RWPE2 (cell line): Measurements from ENCODE around the gene GJD3.
"Not testable (repeated sequence)": the region's sequence is repeated elsewhere in the genome, so short reads cannot be mapped to it uniquely, and the experiment has no call there.

Experiments
- ATAC-seq: fragments of 200-7000 bp; cut with Tn5 transposase; 3 replicates; pipeline ENCODE4 v1.9.1; 2021; ENCODE audit warnings: low read depth
- DNase-seq: peaks from one replicate; pipeline ENCODE4 v3.0.0-alpha.2; 2020; ENCODE audit warnings: low spot score
- H3K27ac ChIP-seq: fragments of 450-650 bp; 2 replicates; pipeline ENCODE4 v1.5.1; 2017; ENCODE audit warnings: mild to moderate bottlenecking; ENCODE audit not compliant: poor library complexity, severe bottlenecking
- H3K27me3 ChIP-seq: fragments of 250-450 bp; sonication (Bioruptor Pico); 2 replicates; pipeline ENCODE4 v1.5.1; 2021; ENCODE audit warnings: mild to moderate bottlenecking, moderate library complexity; ENCODE audit not compliant: insufficient read depth, poor library complexity, severe bottlenecking
- H3K36me3 ChIP-seq: fragments of 250-450 bp; sonication (Bioruptor Pico); 2 replicates; pipeline ENCODE4 v1.5.1; 2020; ENCODE audit warnings: low read depth, mild to moderate bottlenecking, moderate library complexity
- H3K4me1 ChIP-seq: fragments of 250-450 bp; sonication (Bioruptor Pico); 2 replicates; pipeline ENCODE4 v1.5.1; 2021; ENCODE audit warnings: mild to moderate bottlenecking, moderate library complexity; ENCODE audit not compliant: insufficient read depth, poor library complexity, severe bottlenecking
- H3K4me3 ChIP-seq: fragments of 250-450 bp; sonication (Bioruptor Pico); 2 replicates; pipeline ENCODE4 v1.5.1; 2021; ENCODE audit warnings: mild to moderate bottlenecking, moderate library complexity; ENCODE audit not compliant: severe bottlenecking
- H3K9me3 ChIP-seq: fragments of 250-450 bp; sonication (Bioruptor Pico); 2 replicates; pipeline ENCODE4 v1.5.1; 2021; ENCODE audit warnings: mild to moderate bottlenecking, moderate library complexity; ENCODE audit not compliant: severe bottlenecking
- TF ChIP-seq, protein P1 (sequence below): fragments of 450-650 bp; IDR thresholded peaks from one replicate; pipeline ENCODE4 v1.5.1; 2017; ENCODE audit warnings: mild to moderate bottlenecking, moderate library complexity; ENCODE audit not compliant: poor library complexity, severe bottlenecking

Gene GJD3

DNA sequence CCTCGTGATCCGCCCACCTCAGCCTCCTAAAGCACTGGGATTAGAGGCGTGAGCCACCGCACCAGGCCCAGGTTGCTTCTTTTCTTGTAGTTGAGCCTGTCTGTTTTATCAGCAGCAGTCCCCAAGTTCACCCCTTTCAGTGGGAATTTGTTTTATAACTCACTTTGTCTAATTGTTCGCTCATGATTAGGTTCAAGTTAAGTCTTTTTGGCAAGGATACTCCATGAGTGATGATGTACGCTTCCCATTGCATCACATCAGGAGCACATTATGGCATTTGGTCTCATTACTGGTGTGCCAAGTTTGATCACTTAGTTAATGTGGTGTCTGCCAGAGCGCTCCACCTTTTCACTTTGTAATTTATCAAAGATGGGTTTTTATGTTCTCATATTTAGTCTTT, 14.4 kb upstream of the GJD3 start:
- ATAC-seq (no peak), DNase-seq (no peak)
- H3K4me1 ChIP-seq, result no peaks in the 10 kb centered on the region
- no peak overlapping the region for H3K4me3 ChIP-seq
- H3K36me3 ChIP-seq, result no peaks in the 10 kb centered on the region
- H3K27me3 ChIP-seq, result no peaks in the 10 kb centered on the region
- TF ChIP-seq, protein P1, sequence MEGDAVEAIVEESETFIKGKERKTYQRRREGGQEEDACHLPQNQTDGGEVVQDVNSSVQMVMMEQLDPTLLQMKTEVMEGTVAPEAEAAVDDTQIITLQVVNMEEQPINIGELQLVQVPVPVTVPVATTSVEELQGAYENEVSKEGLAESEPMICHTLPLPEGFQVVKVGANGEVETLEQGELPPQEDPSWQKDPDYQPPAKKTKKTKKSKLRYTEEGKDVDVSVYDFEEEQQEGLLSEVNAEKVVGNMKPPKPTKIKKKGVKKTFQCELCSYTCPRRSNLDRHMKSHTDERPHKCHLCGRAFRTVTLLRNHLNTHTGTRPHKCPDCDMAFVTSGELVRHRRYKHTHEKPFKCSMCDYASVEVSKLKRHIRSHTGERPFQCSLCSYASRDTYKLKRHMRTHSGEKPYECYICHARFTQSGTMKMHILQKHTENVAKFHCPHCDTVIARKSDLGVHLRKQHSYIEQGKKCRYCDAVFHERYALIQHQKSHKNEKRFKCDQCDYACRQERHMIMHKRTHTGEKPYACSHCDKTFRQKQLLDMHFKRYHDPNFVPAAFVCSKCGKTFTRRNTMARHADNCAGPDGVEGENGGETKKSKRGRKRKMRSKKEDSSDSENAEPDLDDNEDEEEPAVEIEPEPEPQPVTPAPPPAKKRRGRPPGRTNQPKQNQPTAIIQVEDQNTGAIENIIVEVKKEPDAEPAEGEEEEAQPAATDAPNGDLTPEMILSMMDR, result no peak
- H3K9me3 ChIP-seq, result no peaks in the 10 kb centered on the region
- no peak overlapping the region for H3K27ac ChIP-seq

DNA sequence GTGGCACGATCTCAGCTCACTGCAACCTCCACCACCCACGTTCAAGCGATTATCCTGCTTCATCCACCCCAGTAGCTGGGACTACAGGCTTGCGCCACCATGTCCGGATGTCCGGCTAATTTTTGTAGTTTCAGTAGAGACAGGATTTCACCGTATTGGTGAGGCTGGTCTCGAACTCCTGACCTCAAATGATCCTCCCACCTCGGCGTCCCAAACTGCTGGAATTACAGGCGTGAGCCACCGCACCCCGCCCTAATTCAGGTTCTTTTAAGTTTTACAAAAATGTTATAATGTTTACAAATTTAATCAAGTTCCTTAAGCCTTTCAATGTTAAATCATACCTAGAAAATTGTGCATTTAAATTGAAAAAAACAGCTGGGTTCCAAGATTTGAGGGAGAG, 13.3 kb upstream of the GJD3 start:
- Histone ChIP-seq H3K27ac (no peak overlapping the region), H3K36me3 (no peaks in the 10 kb centered on the region), H3K4me1 (no peaks in the 10 kb centered on the region), H3K4me3 (no peak overlapping the region), H3K27me3 (no peaks in the 10 kb centered on the region), H3K9me3 (no peaks in the 10 kb centered on the region)
- TF ChIP-seq, protein P1, result no peak
- ATAC-seq, result no peak
- no peak for DNase-seq

DNA sequence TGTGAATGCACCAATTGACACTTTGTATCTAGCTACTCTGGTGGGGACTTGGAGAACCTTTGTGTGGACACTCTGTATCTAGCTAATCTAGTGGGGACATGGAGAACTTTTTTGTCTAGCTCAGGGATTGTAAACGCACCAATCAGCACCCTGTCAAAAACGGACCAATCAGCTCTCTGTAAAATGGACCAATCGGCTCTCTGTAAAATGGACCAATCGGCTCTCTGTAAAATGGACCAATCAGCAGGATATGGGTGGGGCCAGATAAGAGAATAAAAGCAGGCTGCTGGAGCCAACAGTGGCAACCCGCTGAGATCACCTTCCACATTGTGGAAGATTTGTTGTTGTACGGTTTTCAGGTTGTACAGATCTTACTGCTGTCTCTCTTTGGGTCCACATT, 12.0 kb upstream of the GJD3 start:
- H3K4me1 ChIP-seq, H3K36me3 ChIP-seq, H3K9me3 ChIP-seq, H3K27me3 ChIP-seq, DNase-seq, H3K27ac ChIP-seq, ATAC-seq, H3K4me3 ChIP-seq: not testable (repeated sequence)

DNA sequence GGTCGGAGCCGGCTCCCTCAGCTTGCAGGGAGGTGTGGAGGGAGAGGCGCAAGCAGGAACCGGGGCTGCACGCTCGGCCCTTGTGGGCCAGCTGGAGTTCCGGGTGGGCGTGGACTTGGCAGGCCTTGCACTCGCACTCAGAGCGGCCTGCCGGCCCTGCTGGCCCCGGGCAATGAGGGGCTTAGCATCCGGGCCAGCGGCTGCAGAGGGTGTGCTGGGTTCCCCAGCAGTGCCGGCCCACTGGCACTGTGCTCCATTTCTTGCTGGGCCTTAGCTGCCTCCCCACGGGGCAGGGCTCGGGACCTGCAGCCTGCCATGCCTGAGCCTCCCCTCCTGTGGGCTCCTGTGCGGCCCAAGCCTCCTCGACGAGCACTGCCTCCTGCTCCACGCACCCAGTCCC, 11.2 kb upstream of the GJD3 start:
- H3K27me3 ChIP-seq, result not testable (repeated sequence)

DNA sequence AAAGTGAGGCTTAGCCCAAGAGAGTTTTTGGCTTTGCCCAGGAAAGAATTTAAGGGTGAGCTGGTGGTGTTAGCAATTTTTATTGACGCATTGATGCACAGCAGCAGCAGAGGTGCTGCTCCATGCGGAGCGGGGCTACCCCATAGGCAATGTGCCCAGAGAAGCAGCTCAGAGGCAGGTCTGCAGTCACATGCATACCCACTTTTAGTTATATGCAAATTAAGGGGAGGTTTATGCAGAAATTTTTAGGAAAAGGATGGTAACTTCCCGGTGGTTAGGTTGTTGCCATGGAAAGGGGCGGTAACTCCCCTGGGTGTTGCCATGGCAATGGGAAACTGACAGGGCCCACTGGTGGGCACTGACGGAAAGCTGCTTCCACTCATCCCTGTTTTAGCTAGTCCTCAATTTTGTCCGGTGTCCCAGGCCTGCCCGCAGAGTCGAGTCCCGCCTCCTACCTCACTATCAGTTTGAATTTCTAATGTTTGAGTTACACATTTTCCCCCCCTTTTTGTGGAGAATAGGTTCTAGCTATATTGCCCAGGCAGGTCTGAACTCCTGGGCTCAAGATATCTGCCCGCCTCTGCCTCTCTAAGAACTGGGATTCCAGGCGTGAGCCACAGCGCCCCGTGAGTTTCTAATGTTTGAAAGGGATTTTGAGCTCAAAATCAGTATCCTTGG, 10.4 kb upstream of the GJD3 start:
- no peak for DNase-seq
- H3K9me3 ChIP-seq, result no peaks in the 10 kb centered on the region
- no peak overlapping the region for H3K27ac ChIP-seq
- H3K4me1 ChIP-seq, result no peaks in the 10 kb centered on the region
- no peaks in the 10 kb centered on the region for H3K27me3 ChIP-seq
- TF ChIP-seq, protein P1, result no peak
- no peak overlapping the region for H3K4me3 ChIP-seq
- ATAC-seq, result no peak
- no peaks in the 10 kb centered on the region for H3K36me3 ChIP-seq

More for the DNA sequence above, 11.2 kb upstream of the GJD3 start:
- H3K27ac ChIP-seq, ATAC-seq, H3K9me3 ChIP-seq, H3K4me3 ChIP-seq, DNase-seq, H3K4me1 ChIP-seq, H3K36me3 ChIP-seq: not testable (repeated sequence)

DNA sequence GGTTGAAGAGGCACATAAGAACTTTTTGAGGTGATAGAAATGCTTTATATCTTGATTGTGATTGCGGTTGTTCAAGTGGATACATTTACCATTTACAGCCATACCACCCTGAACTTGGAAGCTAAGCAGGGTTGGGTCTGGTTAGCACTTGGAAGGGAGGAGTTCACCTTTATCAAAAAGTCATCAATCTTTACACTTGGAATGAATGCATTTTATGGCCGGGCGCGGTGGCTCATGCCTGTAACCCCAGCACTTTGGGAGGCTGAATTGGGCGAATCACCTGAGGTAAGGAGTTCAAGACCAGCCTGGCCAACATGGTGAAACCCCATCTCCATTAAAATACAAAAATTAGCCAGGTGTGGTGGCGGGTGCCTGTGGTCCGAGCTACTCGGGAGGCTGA, 9.5 kb upstream of the GJD3 start:
- no peak overlapping the region for H3K27ac ChIP-seq

More for the DNA sequence above, 9.5 kb upstream of the GJD3 start:
- TF ChIP-seq, protein P1, result no peak
- ATAC-seq (no peak), DNase-seq (no peak)
- Histone ChIP-seq H3K27me3 (no peaks in the 10 kb centered on the region), H3K9me3 (no peaks in the 10 kb centered on the region), H3K4me3 (no peak overlapping the region), H3K4me1 (no peaks in the 10 kb centered on the region), H3K36me3 (no peaks in the 10 kb centered on the region)
